Stimulated activated CD4-positive, alpha-beta T cell treated with anti-CD3 and anti-CD28 coated beads, Interleukin-2, amount 100 ng/mL, for 4 hours (primary cell): Measurements from ENCODE around the gene TMEM167A.

Experiments used
- DNase-seq: peaks from one replicate; pipeline ENCODE4 v3.0.0-alpha.2; 2020; ENCODE audit warnings: low read depth

TMEM167A gene

DNA sequence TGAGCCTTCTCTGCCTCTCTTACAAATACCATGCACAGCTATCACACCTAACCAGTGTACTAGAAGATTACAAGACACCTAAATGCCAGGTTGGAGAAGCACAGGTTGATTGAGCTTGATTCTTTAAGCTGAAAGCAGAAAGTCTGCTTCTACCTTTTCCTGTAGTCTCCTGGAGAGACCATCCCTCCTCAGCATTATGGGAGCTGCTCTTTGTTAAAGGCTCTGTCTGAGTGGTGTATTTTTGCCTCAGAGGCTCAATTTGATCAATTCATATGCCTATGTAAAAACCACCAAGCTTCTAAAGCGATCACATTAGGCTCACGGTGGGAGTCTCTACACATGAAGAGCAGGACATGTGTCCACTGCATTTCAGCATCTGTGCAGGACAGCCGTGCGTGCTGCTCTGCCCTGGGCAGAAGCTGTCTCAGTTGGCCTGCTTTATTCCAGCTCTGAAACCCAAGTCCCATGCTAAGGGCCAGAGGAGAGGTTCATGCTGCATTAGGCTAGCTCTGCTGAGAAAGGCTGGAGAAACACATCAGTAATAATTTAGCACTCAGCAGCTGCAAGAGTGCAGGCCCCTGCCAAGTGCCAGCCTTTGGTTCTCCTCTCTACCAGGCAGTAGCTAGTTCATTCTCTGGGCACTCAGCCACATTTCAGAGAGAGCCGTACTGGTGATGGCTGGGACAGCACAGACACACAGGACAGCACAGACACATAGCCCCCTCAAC, 41.7 kb downstream of the TMEM167A start:
- no peak for DNase-seq

- DNase-seq: no peak
These were observed 42.5 kb downstream of the TMEM167A start for GRCh38 chr5:83034528-83035207.

DNA sequence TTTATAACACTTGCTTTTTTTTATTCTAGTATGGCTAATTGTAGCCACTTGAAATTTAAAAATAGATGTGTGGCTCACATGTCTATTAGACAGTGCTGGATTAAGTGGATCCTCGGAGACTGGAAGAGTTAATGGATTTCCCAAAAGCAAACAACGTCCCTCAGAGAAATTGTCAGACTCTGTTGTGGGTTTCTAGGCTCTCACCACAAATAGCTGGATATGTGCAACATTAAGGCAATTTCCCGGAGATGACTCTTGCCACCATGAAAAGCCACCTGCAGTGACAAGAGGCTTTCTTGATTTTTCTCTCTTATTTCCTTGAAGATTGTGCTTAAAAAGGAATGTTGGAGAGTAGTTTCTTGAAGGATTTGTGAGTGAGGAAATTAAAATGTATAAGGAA, 43.2 kb downstream of the TMEM167A start:
- no peak for DNase-seq

DNA sequence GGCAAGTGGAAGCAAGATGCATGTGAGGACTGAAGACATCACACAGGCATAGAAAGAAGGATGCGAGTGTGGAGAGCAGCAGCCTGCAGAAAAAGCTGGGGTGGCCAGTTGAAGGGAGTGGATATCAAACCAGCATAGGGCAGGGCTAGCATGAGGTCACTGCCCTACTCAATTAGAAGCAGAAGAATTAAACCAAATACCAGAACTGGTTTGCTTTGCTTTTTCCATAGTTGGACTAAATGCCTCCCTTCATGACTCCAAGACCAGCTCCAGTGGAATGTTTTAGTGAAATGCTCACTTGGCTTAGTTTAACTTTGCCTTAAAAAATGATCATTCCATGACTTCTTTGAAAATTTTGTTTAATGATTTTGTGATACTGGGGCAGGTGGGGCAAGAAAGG, 45.8 kb downstream of the TMEM167A start:
- DNase-seq: no peak

GRCh38 chr5:83029912-83030311, 47.3 kb downstream of the TMEM167A start:
- no peak for DNase-seq

- no peak for DNase-seq
These were observed 50.1 kb downstream of the TMEM167A start for GRCh38 chr5:83026930-83027687.

GRCh38 chr5:83026516-83026915, 50.7 kb downstream of the TMEM167A start:
- no peak for DNase-seq

GRCh38 chr5:83025690-83026478, 51.3 kb downstream of the TMEM167A start:
- DNase-seq: no peak

GRCh38 chr5:83022334-83022733, 54.9 kb downstream of the TMEM167A start:
- DNase-seq: no peak

GRCh38 chr5:83015676-83016075, 61.5 kb downstream of the TMEM167A start:
- DNase-seq: no peak

- DNase-seq: no peak
These were observed 65.2 kb downstream of the TMEM167A start for GRCh38 chr5:83011985-83012384.

GRCh38 chr5:83009408-83009807, 67.8 kb downstream of the TMEM167A start:
- DNase-seq: no peak

DNA sequence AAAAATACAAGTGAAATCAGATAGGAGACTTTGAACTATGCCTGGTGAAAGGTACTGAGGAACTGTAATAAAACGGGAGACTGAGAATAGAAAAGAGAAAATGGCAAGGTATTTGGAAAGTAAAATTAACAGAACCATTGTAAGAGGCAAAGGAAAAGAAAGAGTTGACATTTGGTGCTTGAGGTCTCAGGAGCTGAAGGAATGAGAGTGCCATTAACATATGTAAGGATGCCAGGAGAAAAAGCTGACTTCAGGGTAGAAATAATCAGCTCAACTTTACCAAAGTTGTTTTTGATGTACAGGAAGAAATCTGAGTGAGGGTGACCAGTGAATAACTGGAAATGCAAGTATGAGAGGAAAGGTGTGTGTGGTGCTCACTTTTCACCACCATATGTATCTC, 69.4 kb downstream of the TMEM167A start:
- no peak for DNase-seq

- DNase-seq: no peak
These were observed 70.4 kb downstream of the TMEM167A start for GRCh38 chr5:83006683-83007283.

DNA sequence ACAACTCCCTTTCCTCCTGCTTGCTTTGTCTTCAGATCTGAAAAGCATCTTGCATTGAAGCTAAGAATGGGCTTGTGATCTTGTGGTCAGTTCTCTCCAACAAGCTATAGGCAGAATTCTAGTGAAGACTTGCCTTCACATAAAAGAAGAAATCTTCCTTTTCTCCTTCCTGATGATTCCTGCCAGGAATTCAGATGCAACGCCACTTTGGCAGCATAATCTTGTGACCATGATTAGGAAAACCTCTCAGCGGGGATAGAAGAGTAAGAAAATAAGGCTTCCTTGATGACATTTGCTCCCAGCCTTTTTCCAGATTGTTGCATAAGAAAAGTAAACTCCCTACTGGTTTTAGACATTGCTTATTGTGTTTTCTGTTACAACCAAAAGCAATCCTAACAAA, 73.4 kb downstream of the TMEM167A start:
- DNase-seq: no peak
